Astrocyte (in vitro differentiated cells and primary cell): ENCODE data around the gene RIT1.

Experiments
- CTCF ChIP-seq: IDR thresholded peaks from 2 replicates; pipeline ENCODE4 v1.5.1; 2011; ENCODE audit warnings: low read depth, mild to moderate bottlenecking, inconsistent platforms, low read length, moderate library complexity; ENCODE audit not compliant: insufficient read depth
- EZH2 ChIP-seq: IDR thresholded peaks from 2 replicates; pipeline ENCODE4 v1.6.1; 2012; ENCODE audit warnings: mild to moderate bottlenecking, low read length, inconsistent platforms; ENCODE audit not compliant: insufficient read depth

- no peak for TF ChIP-seq CTCF
- no peak for TF ChIP-seq EZH2
Measured at GRCh38 chr1:155909894-155910293, 1.3 kb downstream of the RIT1 start.
